Epithelial cell of esophagus (primary cell): ENCODE results near the gene CRELD1.
A peak's percentile ranks its signal among the peaks of the same experiment; 100 is the strongest.

Source experiments
- DNase-seq: peaks from one replicate; pipeline ENCODE4 v3.0.0; 2010; ENCODE audit warnings: low read depth
- H3K4me3 ChIP-seq: 2 replicates; pipeline ENCODE4 v1.5.1; 2011; ENCODE audit warnings: mild to moderate bottlenecking, low read length, control low read depth
- TF ChIP-seq, protein P1 (sequence below): IDR thresholded peaks from 2 replicates; pipeline ENCODE4 v1.5.1; 2011; ENCODE audit warnings: low read depth, mild to moderate bottlenecking, low read length, control low read depth, inconsistent platforms; ENCODE audit not compliant: insufficient read depth; ENCODE audit errors: missing control alignments

CRELD1 gene

GRCh38 chr3:9978710-9979305 is 45.2 kb downstream of the CRELD1 start:
- TF ChIP-seq, protein P1, sequence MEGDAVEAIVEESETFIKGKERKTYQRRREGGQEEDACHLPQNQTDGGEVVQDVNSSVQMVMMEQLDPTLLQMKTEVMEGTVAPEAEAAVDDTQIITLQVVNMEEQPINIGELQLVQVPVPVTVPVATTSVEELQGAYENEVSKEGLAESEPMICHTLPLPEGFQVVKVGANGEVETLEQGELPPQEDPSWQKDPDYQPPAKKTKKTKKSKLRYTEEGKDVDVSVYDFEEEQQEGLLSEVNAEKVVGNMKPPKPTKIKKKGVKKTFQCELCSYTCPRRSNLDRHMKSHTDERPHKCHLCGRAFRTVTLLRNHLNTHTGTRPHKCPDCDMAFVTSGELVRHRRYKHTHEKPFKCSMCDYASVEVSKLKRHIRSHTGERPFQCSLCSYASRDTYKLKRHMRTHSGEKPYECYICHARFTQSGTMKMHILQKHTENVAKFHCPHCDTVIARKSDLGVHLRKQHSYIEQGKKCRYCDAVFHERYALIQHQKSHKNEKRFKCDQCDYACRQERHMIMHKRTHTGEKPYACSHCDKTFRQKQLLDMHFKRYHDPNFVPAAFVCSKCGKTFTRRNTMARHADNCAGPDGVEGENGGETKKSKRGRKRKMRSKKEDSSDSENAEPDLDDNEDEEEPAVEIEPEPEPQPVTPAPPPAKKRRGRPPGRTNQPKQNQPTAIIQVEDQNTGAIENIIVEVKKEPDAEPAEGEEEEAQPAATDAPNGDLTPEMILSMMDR: no peak
- DNase-seq: no peak
- no peak overlapping the region for H3K4me3 ChIP-seq

DNA sequence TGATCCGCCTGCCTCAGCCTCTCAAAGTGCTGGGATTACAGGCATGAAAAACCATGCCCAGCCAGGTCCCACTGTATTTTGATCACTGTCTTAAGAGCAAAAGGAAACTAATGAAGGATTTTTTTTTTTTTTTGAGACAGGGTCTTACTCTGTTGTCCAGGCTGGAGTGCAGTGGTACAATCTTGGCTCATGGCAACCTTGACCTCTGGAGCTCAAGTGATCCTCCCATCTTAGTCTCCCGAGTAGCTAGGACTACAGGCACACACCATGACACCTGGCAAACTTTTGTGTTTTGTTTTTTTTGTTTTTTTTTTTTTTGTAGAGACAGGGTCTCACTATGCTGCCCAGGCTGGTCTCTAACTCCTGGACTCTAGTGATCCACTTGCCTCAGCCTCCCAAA is 46.6 kb downstream of the CRELD1 start:
- TF ChIP-seq, protein P1: no peak
- DNase-seq: no peak
- no peak overlapping the region for H3K4me3 ChIP-seq

GRCh38 chr3:9986230-9986725 is 52.6 kb downstream of the CRELD1 start:
- H3K4me3 ChIP-seq: peak overlapping the region; percentile 93
- DNase-seq: peak; percentile 26
- TF ChIP-seq, protein P1: no peak

DNA sequence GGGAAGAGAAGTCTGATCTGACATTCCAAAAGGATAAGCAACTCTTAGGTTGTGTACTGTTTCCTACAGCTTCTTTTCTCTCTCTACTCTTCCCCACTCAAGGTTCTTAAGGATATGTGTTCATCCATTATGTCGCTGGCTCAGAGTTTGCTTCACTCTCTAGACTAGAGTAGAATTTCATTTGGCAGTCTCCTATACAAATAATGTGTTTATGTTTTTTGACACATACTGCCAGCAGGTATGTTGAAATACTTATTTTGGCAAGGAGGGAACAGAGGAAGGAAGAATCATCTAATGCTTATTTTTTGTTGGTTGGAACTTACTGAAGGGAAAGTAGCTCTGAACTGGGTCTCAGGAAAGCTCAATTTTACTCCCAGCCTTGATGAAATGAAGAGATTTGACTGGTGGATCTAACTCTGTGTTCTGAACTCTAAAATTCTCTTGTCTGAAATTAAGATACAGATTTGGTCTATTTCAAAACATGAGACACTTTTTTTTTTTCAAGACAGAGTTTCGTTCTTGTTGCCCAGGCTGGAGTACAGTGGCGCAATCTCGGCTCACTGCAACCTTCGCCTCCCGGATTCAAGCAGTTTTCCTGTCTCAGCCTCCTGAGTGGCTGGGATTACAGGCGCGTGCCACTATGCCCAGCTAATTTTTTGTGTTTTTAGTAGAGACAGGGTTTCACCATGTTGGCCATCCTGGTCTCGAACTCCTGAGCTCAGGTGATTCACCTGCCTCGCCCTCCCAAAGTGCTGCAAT is 60.6 kb downstream of the CRELD1 start:
- no peak overlapping the region for H3K4me3 ChIP-seq
- TF ChIP-seq, protein P1: no peak
- peak; percentile 58 for DNase-seq
